DMS153 treated with DMSO at 0.1 percent for 48 hours (cell line): ENCODE data around the gene KYNU.
"Not testable (repeated sequence)": the region's sequence is repeated elsewhere in the genome, so short reads cannot be mapped to it uniquely, and the experiment has no call there.

Experiments used
- DNase-seq: peaks from one replicate; lab custom pipeline; 2025; ENCODE audit not compliant: unreplicated experiment; lab: John Stamatoyannopoulos, UW

The KYNU gene

DNA sequence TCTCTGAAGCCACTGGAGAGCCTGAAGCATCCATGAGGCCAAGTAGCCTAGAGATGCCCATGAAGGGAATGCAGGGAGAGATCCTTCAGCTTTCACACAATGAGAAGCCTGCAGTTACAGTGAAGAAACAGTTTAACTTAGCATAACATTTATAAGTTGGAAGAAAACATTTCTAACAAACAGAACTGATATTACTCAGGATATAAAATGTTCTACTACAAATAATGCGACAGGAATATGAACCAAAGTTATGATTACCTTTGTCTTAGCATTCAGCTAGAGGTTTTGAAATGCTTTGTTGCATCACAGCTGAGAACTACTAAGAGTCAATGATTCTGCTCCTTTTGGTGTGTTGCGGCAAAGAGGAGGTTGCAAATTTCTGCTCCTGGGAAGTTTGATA lies 6.9 kb upstream of the KYNU start:
- no peak for DNase-seq

DNA sequence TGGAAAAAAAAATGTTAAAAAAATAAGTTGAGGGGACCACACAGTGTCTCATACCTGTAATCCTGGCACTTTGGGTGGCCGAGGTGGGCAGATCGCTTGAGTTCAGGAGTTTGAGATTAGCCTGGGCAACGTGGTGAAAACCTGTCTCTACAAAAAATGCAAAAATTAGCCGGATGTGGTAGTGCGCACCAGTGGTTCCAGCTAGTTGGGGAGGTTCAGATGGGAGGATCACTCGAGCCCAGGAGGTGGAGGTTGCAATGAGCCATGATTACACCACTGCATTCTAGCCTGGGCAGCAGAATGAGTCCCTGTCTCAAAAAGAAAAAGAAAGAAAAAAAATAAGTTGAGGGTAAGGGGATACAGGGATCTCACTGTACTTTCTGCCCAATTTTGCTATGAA lies 6.1 kb upstream of the KYNU start:
- no peak for DNase-seq

DNA sequence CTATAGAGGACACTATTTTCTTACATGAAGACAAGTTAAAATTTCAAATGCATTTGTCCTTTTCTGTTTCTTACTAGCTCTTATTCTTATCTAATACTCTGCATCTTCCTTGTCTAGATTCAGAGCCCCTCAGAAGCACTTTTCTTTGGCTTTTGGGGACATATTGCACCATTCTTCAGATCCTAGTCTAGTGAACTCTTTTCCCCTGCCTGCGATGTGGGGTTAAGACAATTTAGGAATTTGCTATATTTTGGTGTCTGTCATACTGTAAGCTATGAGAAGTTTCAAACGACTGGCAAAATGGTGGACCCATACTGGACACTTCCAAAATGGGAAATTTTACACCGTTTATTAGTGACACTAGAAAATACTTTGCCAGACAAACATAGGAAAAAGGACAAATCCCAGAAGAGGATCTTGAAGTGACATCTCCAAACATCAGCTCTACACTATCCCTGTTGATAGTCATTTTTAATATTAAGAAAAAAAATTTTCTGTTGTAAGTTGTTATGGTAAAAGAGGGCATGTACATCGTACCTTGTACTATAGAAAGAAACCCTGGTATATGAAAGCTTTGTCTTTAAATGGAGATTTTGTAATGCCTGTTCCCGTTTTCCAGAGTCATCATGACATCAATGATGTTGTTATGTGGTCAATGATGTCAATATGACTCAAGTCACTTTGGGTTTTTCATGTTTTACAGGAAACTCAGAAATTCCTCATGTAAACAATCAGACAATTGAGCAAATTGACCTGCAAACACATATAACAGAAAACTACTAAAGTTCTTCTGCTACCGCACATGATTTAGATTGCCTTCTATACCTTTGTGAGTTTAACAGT lies 4.4 kb upstream of the KYNU start:
- no peak for DNase-seq

DNA sequence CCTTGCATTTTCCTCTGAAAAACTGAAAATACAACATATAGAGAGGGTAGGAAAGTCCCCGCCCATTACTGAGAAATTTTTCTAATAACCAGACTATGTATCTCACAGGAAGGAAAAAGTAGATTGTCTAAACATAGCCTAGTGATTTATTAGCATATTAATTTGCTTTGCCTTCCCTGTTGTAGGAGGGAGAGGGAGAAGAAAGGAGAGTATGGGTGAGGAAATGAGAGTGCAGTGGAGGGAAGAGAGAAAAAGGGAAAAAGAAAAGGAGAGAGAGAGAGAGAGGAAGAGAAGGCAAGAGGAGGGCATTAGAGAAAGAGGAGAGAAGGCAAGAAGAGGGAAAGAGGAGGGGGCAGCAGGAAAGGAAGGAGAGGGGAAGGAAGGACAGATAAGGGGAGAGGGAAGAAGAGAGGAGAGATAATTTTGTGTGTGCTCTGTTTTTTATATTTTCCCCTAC lies 3.6 kb upstream of the KYNU start:
- no peak for DNase-seq

DNA sequence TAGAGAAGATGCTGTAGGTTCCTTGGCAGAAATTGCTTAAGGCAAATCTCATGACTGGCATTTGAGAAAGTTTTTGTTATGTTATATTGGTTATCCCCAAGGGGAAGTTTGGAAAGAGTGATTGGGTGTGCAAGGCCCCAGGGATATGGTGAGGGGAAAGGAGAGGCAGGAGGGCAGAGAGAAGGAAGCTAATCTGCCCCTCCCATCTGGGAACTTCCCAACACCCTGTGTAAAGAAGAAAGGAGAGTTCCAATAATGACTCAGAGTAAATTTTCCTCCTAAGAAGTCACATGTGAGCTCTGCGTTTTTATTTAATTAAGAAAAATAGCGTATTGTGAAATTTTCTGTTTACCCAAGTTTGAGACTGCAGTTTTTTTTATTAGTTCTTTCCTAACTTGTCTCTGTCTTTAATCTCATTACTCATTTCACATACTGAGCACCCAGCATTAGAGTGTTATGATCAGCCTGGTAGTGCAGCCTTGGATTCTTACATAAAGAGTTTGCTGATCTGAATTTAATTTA lies 3.1 kb upstream of the KYNU start:
- no peak for DNase-seq

DNA sequence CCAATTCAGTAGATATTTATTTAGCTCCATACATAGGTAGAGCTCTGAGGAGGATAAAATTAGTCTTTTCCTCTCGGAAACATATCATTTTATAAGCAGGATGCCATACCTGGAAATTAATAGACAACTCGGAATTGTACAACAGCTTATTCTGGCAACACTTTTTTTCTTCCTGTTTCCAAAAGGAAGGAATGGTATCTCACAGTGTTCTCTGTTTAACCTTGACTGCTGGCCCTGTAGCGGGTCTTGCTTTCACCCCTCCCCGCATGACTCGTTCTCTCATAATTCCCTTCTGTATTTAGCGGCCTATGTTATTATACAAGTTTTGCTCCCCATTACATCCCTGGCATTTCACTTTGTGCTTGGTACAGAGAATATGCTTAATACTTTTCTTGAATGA lies 2.5 kb upstream of the KYNU start:
- no peak for DNase-seq

DNA sequence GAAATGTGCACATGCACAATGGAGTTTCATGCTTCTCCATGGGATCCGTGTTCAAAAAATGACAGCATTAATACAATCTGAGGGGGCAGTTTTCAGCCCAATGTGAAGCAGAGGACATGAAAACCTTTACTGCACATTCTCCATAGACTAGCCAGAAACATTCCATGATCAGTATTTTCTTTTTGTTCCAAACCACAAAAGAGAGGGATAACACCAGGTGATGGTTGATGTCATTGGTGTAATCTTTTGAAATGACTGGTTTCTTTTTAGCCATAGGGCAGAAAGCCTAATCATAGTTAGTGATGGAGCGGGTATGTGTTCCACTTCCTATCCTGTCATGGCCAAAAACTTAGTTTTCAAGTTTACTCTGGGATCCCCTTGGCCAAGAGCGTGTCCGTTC lies 1.8 kb upstream of the KYNU start:
- no peak for DNase-seq

DNA sequence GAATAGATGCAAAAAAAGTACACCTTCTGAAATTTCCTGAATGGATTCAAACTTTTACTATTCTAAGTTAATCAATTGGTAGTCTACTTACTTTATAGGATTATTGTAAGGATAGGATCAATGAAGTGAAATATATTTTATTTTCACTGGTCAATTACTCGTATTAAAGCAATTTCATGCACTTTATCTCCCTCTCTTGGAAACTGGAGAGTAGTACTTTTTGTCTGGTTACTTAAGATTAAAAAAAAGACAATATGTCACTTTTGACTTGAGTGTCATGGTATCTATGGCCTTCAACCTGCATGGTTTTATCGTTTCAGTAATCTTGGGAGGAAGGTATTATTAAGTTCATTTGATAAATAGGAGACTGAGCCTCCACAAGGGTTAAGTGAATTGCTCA lies 1.0 kb upstream of the KYNU start:
- DNase-seq: no peak

DNA sequence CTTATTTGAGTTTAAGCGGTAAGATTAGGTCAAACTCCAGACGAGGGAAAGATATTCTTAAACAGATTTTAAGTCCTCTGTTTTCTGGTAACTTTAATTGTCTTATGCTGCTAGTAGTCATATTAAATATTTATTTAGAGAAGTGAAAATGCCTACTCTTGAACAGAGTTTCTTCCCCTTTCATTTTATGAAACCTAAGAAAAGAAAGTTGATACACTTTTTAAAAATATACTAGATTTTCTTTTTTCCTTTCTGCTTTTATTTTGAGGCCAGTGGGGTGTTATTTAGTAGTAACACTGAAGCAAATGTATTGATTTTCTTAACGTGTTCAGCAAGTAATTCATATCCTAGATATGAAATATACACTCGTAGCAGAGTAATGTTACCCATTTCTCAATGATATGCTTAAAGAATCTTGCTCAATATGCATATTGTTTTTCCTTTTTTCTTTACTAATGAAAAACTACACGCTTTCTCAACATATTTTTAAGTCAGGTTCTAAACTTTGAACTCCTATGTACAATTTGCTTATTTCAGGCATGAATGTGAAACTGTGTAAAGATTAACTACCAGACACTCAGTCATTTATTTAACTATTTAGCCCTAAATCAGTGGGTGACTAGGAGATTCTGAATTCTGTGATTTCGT lies 691 bp downstream of the KYNU start:
- DNase-seq: no peak

DNA sequence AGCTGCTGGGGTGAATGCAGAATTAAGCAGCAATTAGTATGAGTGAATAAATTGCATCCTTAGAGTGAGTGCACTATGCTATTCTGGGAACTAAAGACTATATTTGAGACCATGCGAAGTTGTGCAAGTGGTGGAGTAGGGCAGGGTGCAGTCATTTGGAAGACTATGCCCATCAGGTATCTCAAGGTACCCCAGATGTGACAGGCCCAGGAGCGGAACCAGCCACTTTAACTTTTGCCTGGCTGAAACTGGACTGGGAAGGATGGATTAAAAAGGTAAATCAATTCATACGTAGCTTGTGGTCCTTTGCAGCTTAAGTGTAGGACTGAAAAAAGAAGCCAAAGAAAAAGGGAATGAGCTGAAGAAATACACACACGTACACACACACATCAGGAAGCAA lies 1.7 kb downstream of the KYNU start:
- DNase-seq: no peak

DNA sequence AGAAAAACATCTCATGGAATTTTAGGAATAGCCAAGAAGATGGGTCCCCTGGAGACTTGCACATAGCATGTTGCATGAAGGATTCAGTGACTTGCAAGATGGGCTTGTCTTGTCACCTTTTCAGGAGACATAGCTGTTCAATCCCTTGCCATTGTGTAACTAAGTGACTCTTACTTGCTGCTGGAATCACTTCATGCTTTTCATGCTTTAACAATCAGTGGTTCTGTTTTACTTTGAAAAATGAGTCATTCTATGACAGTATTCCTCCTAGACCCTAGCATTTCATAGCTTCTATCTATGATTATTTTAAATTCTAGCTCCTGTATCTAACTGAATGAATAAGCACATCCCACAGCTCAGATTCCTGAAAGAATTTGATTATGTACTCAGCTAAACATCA lies 2.8 kb downstream of the KYNU start:
- no peak for DNase-seq

DNA sequence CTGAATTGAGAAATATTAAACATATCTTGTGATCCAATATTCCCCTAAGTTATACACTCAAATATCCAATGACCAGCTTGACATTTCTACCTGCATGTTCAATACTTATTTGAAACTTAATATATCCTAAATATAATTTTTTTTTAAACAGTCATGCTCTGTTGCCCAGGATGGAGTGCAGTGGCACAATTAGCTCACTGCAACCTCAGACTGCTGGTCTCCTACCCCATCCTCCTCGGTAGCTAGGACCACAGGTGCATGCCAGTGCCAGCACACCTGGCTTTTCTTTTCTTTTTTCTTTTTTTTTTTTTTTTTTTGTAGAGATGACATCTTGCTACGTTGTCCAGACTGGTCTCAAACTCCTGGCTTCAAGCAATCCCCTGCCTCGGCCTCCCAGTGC lies 4.2 kb downstream of the KYNU start:
- DNase-seq: no peak

DNA sequence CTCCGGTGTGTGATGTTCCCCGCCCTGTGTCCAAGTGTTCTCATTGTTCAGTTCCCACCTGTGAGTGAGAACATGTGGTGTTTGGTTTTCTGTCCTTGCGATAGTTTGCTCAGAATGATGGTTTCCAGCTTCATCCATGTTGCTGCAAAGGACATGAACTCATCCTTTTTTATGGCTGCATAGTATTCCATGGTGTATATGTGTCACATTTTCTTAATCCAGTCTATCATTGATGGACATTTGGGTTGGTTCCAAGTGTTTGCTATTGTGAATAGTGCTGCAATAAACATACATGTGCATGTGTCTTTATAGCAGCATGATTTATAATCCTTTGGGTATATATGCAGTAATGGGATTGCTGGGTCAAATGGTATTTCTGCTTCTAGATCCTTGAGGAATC lies 5.0 kb downstream of the KYNU start:
- not testable (repeated sequence) for DNase-seq

DNA sequence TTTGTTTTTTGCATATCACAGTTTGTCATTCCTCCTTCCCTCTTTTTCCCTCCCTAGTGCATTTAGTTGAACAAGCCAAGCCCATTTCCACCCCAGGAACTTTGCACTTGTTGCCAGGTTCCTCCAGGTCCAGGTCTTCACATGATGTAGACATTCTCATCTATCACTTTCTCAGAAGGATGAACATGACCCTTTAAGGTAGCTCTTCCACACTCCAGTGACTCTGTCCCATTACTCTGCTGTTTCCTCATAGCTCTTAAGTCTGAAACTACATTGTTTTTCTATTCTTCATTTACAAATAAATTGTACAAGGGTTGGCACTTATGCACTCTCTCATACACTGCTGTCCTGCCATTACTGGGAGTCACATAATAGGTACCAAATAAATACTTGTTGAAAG lies 6.1 kb downstream of the KYNU start:
- no peak for DNase-seq

DNA sequence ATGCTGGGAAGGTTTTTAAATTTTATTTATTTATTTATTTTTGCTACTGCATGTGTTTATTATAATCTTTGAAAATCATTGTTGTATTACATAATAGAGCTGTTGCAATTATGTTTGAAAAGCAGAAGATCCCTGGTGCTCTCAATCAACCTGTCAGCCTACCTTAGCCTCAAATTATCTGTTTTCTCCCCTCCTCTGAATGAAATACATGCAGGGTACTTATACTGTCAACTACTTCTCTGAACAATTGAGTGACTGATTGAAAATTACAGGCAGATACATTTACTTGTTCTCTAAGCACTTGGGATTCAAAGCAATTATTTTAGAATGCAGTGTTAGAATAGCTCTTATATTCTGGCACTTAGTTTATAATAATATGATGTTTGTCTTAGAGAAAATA lies 8.1 kb downstream of the KYNU start:
- DNase-seq: no peak

DNA sequence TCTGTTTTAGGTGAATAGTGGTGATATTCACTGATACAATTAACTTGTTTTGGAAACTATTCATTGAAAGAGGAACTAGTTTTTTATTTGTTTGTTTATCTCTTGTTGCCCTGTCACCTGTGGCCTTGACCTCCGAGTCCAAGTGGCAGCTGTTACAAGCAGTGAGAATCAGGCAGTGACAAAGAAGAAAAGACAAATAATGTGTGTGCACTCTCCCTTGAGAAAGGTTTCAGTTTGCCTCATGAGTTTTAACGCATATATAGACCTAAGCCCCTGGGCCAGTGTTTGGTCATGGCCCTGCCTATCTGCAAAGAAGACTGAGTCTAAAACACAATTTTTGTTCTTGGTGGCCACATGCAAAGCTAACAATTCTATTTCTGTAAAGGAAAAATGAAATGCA lies 15.3 kb downstream of the KYNU start:
- DNase-seq: no peak

DNA sequence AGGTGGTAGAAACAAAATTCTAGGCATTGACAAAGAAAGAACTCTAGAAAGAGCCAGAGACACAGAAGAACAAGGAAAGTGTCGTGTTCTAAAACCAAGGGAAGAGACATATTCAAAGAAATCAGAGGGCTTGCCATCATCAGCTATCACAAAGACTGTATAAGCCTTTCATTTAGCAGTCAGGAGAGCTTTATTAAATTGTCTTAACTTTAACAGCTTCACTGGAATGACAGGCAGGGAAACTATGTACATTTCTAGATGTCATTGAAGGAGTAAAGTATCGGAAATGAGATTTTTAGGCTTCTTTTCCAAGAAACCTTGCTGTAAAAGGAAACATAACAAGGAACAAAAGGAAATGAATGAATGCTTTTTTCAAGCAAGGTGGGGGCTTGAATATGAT lies 15.8 kb downstream of the KYNU start:
- DNase-seq: no peak

DNA sequence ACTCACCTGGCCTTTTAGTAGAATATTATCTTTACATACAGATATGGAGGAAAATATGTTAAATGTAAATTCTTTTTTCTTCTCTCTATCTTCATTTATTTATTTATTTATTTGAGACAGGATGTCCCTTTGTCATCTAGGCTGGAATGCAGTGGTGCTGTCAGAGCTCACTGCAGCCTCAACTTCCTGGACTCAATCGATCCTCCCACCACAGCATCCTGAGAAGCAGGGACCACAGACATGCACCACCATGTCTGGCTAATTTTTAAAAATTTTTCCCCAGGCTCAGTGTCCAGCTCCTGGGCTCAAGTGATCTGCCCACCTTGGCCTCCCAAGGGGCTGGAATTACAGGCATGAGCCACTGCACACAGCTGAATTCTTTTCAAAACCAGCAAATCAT lies 20.3 kb downstream of the KYNU start:
- DNase-seq: no peak

DNA sequence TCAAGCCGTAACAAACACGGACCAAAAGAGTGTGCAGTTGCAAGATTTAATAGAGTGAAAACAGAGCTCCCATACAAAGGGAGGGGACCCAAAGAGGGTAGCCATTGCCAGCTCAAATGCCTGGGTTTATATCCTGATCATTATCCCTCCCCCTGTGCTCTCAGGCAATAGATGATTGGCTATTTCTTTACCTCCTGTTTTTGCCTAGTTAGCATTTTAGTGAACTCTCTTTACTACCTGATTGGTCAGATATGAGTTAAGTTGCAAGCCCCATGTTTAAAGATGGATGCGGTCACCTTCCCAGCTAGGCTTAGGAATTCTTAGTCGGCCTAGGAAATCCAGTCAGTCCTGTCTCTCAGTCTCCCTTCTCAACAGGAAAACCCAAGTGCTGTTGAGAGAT lies 22.9 kb downstream of the KYNU start:
- not testable (repeated sequence) for DNase-seq

DNA sequence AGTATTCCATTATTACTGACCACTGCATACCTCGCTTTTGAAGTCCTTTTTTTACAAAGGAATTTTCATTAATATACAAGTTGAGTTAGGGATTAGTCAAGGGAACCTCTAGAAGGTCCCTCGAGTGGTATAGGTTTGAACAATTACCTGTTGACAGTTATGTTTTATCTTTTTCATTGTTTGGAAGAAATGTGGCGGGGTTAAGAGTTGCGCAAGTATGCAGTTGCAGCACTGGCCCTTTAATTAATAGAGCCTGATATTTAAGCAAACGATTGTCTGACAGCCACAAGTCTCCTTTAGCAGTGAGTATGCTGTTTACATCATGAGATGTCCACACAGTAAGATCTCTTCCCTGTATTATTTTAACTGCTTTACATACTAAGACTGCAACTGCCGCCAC lies 24.3 kb downstream of the KYNU start:
- no peak for DNase-seq

DNA sequence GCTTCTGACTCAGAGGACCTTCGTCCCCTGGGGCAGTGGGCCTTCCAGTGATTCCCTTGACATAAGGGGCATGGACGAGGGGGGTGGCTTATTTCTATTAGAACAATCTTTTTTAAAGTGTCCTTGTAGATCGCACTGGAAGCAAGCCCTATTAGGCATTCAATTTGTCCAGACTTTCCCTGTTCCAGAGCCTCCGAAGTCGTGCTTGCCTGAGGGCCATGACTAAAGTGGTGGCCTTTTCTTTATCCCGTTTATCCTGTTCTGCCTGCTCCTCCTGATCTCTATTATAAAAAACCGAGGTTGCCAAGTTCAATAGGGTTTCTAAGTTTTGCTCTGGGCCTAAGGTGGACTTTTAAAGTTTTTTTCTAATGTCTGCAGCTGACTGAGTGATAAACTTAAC lies 26.3 kb downstream of the KYNU start:
- not testable (repeated sequence) for DNase-seq

DNA sequence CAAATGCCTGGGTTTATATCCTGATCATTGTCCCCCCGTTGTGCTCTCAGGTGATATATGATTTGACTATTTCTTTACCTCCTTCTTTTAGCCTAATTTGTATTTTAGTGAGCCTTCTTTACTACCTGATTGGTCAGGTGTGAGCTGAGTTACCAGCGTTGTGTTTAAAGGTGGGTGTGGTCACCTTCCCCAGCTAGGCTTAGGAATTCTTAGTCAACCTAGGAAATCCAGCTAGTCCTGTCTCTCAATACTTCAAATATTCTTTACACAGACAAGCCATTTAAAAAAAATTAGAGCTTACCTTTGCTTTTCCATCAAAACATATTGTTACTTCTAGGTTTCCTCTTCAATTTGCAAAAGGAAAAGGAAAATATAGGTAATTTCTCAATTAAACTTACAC lies 30.2 kb downstream of the KYNU start:
- no peak for DNase-seq
